ENCODE data around the gene ANXA6. TPM values are rescaled to one million over a fixed set of nuclear protein-coding genes. Genes with fewer than 3 reads are reported as not detected.

Gene ANXA6
- total and polyA plus RNA-seq, 10 of the 15 experiments (the other 5 are each of a cell fraction or from before 2014, with no cell fraction given), result 44.0 to 571 (median 465) TPM

DNA sequence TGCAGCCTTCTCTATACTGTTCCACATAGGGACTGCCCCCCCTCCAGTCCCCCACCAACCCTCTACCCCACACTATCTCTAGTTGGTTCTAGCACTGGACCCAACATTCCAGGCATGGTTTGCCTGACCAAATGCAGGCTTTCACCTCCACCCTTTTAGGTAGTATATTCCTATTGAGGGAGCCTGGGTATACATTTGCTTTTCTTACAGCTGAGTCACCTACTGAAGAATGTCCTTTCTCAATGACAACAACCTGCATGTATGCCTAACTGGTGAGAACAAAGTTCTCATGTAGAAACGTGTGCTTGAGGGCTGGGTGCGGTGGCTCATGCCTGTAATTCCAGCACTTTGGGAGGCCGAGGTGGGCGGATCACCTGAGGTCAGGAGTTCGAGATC is 85.0 kb downstream of the ANXA6 start:
- RAD21 ChIA-PET (ENCODE audit: unreplicated experiment), result interaction anchor here (0.8 to 1.7 kb wide), 4 partner anchors 11 to 43 kb away, joined by 3 to 5 read pairs (median 3); no protein-coding TSS in a partner anchor
- Histone ChIP-seq H4K20me1 (ENCODE audit: control insufficient read depth, insufficient read depth) (peaks cover 41% of the 10 kb centered on the region), H3K4me1 (ENCODE audit: control insufficient read depth, insufficient read depth, low read length) (peaks cover 70% of the 10 kb centered on the region), H3K36me3 (ENCODE audit: control insufficient read depth in 2 of 2, insufficient read depth in 2 of 2, low read length in 1 of 2) (peaks cover 25 to 61% of the 10 kb centered on the region in 2 experiments), H3K9me3 (replicated peaks; ENCODE audit: control insufficient read depth, insufficient read depth, low read length) (no peaks in the 10 kb centered on the region; the same call in 2 of the 3 replicates), H3K79me2 (ENCODE audit: control insufficient read depth, insufficient read depth, low read length) (peaks cover 99% of the 10 kb centered on the region), H3K4me3 (no peak overlapping the region), H3K4me2 (ENCODE audit: control insufficient read depth, insufficient read depth) (no peak overlapping the region; the same call in 1 of the 2 replicates), H2AFZ (ENCODE audit: control insufficient read depth, low read depth, low read length) (no peak overlapping the region), H3K9ac (ENCODE audit: control insufficient read depth, insufficient read depth, low read length) (no peak overlapping the region), H3K27me3 (replicated peaks in 1 of 2; ENCODE audit: control insufficient read depth in 2 of 2, insufficient read depth in 2 of 2, low read length in 1 of 2) (no peaks in the 10 kb centered on the region), H3K27ac (ENCODE audit: control insufficient read depth, insufficient read depth) (no peak overlapping the region)
- CTCF ChIA-PET, result interaction anchor here (1.0 to 5.0 kb wide), 6 partner anchors 9 to 51 kb away, joined by 3 to 49 read pairs (median 4); partner anchors contain the start of gene TNIP1
- DNase-seq (ENCODE audit: low read depth, low spot score) (no peak), ATAC-seq (no peak), FAIRE-seq (no peak)
- SMC1A ChIA-PET (ENCODE audit: uncharacterized antibody, unreplicated experiment), result interaction anchor here (1.0 to 10.8 kb wide), 6 partner anchors 11 to 43 kb away, joined by 3 to 97 read pairs (median 22); no protein-coding TSS in a partner anchor
- POLR2A ChIA-PET, result interaction anchor here (0.6 to 4.6 kb wide), 4 partner anchors 10 to 26 kb away, joined by 3 to 20 read pairs (median 4); no protein-coding TSS in a partner anchor
- 46% methylated on average over 5 of the region's 5 CpGs for WGBS (ENCODE audit: insufficient coverage, insufficient replicate concordance, low lambda C conversion rate, missing lambda C conversion rate)
- in situ Hi-C loops (cut with MboI), result no loop called here
- no TSS peak for BruUV-seq (replicated peaks)
- intact Hi-C loops (cut with micrococcal nuclease; ENCODE audit: unreplicated experiment), result no loop called here
- TF ChIP-seq ASH2L (IDR thresholded peaks at IDR 0.05; ENCODE audit: borderline replicate concordance, low read depth), result no peak
- no peak for TF ChIP-seq CHD2 (IDR thresholded peaks at IDR 0.05; ENCODE audit: borderline replicate concordance, low read depth, low read length)
- TF ChIP-seq SREBF2 (IDR thresholded peaks at IDR 0.05; ENCODE audit: low read length), result no peak
- TF ChIP-seq RCOR1 (conservative IDR thresholded peaks at IDR 0.05; ENCODE audit: low read depth, low read length), result no peak
- no peak for TF ChIP-seq CREB1 (IDR thresholded peaks at IDR 0.05; ENCODE audit: low read depth)
- no peak for TF ChIP-seq ZNF207 (IDR thresholded peaks at IDR 0.05; ENCODE audit: borderline replicate concordance)
- TF ChIP-seq, protein P1, sequence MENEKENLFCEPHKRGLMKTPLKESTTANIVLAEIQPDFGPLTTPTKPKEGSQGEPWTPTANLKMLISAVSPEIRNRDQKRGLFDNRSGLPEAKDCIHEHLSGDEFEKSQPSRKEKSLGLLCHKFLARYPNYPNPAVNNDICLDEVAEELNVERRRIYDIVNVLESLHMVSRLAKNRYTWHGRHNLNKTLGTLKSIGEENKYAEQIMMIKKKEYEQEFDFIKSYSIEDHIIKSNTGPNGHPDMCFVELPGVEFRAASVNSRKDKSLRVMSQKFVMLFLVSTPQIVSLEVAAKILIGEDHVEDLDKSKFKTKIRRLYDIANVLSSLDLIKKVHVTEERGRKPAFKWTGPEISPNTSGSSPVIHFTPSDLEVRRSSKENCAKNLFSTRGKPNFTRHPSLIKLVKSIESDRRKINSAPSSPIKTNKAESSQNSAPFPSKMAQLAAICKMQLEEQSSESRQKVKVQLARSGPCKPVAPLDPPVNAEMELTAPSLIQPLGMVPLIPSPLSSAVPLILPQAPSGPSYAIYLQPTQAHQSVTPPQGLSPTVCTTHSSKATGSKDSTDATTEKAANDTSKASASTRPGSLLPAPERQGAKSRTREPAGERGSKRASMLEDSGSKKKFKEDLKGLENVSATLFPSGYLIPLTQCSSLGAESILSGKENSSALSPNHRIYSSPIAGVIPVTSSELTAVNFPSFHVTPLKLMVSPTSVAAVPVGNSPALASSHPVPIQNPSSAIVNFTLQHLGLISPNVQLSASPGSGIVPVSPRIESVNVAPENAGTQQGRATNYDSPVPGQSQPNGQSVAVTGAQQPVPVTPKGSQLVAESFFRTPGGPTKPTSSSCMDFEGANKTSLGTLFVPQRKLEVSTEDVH (IDR thresholded peaks at IDR 0.05; ENCODE audit: low read depth, partially characterized antibody), result no peak
- TF ChIP-seq TCF3 (IDR thresholded peaks at IDR 0.05; ENCODE audit: borderline replicate concordance, insufficient read depth, low read depth, low read length), result no peak
- TF ChIP-seq TBL1XR1 (IDR thresholded peaks at IDR 0.05; ENCODE audit: low read depth, low read length), result no peak
